Amniotic epithelial cell (primary cell): ENCODE measurements around the gene YPEL3.

Experiments
- DNase-seq: peaks from one replicate; pipeline ENCODE4 v3.0.0-alpha.2; 2010; ENCODE audit warnings: low read depth

The YPEL3 gene

DNA sequence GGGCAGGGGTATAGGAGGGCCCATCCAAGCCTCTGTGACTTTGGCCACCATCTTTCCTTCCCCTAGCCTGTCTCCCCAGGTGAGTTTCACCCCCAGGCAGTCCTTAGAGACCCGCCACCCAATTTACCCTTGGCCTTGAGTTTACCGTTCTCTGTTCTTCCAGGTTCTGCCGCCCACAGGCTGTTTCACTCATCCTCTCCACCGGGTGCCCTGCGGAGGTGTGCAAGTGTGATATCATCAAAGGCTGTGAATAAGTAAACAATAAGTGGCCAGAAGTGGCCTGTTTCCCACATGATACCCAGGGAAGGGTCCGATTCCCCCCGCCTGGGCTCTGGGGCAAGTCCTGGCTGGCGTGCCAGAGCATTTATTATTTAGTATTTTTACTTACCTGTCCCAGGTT lies 49.8 kb downstream of the YPEL3 start:
- no peak for DNase-seq
